Fibroblast of villous mesenchyme (primary cell): ENCODE measurements around the gene BEND7. TPM values are rescaled to one million over a fixed set of nuclear protein-coding genes. Genes with fewer than 3 reads are reported as not detected.

ENCODE experiments used
- DNase-seq: peaks from one replicate; pipeline ENCODE4 v3.0.0-alpha.2; 2010; ENCODE audit warnings: low read depth
- H3K4me3 ChIP-seq: 2 replicates; pipeline ENCODE4 v1.5.1; 2011; ENCODE audit warnings: low read depth, mild to moderate bottlenecking, low read length
- total RNA-seq: library from RNA; depleted of rRNA; stranded (reverse); fragments of >200 nt; gene quantifications from 2 replicates; pipeline ENCODE4 v1.2.3, GENCODE V29; 2012
- TF ChIP-seq, protein P1 (sequence below): IDR thresholded peaks from 2 replicates; pipeline ENCODE4 v1.5.1; 2012; ENCODE audit warnings: low read depth, mild to moderate bottlenecking, low read length; ENCODE audit not compliant: insufficient read depth

BEND7 gene
- total RNA-seq, 1 donor = under 0.01 TPM

- no peak overlapping the region for H3K4me3 ChIP-seq
- DNase-seq = no peak
- TF ChIP-seq, protein P1, sequence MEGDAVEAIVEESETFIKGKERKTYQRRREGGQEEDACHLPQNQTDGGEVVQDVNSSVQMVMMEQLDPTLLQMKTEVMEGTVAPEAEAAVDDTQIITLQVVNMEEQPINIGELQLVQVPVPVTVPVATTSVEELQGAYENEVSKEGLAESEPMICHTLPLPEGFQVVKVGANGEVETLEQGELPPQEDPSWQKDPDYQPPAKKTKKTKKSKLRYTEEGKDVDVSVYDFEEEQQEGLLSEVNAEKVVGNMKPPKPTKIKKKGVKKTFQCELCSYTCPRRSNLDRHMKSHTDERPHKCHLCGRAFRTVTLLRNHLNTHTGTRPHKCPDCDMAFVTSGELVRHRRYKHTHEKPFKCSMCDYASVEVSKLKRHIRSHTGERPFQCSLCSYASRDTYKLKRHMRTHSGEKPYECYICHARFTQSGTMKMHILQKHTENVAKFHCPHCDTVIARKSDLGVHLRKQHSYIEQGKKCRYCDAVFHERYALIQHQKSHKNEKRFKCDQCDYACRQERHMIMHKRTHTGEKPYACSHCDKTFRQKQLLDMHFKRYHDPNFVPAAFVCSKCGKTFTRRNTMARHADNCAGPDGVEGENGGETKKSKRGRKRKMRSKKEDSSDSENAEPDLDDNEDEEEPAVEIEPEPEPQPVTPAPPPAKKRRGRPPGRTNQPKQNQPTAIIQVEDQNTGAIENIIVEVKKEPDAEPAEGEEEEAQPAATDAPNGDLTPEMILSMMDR = no peak
These were observed 127.7 kb downstream of the BEND7 start for GRCh38 chr10:13401142-13401541.

DNA sequence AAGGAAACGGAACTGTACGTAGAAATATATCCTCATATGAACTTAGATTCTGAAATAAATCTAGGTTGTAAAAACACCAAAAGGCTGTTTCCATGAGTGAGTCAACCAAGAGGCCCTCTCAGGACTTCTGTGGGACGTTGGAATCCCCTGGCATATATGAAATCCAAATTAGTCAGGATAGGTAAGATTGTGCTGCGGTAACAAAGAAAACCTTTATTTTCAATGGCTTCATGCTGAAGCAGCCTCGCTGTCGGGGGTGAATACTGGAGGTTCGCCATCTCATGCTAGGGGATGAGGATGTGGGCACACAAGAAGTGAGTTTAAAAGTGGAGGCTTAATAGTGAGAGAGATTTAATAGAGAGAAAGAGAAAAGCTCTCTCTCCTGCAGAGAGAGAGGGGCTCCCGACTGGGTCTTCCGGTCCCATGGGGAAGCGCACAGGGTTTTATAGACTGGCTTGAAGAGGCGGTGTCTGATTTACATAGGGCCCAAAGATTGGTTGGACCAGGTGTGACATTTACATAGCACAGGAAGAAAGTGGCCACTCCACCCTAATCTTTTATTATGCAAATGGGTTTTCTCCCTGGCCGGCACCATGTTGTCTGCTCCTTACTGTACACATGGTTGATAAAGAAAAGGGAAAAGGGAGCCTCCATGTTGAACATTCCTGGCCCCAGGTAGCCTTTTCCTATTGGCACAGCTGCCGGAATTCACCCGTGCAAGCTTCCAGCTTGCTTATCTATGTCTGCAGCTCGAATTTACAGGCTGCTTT lies 128.4 kb downstream of the BEND7 start:
- H3K4me3 ChIP-seq = no peak overlapping the region
- no peak for DNase-seq
- TF ChIP-seq, protein P1 = no peak

- TF ChIP-seq, protein P1 = no peak
- DNase-seq = no peak
- no peak overlapping the region for H3K4me3 ChIP-seq
These were observed 129.1 kb downstream of the BEND7 start for GRCh38 chr10:13399752-13400151.

DNA sequence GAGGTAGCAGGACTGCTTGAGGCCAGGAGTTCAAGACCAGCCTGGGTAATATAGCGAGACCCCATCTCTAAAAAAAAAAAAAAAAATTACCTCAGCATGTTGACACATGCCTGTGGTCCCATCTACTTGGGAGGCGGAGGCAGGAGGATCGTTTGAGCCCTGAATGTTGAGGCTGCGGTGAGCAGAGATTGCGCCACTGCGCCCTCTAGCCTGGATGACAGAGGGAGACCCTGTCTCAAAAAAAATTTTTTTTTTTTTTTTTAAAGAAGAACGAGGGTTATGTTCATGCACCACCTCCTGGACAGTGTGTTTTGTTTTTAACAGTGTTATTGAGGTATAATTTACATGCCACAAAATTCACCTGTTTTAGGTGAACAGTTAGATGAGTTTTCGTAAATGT lies 129.6 kb downstream of the BEND7 start:
- TF ChIP-seq, protein P1 = no peak
- no peak overlapping the region for H3K4me3 ChIP-seq
- no peak for DNase-seq

- TF ChIP-seq, protein P1 = no peak
- DNase-seq = no peak
- no peak overlapping the region for H3K4me3 ChIP-seq
These were observed 131.8 kb downstream of the BEND7 start for GRCh38 chr10:13397052-13397451.

GRCh38 chr10:13396369-13396768 lies 132.4 kb downstream of the BEND7 start:
- TF ChIP-seq, protein P1 = no peak
- peak; percentile 76 for DNase-seq
- H3K4me3 ChIP-seq = no peak overlapping the region

DNA sequence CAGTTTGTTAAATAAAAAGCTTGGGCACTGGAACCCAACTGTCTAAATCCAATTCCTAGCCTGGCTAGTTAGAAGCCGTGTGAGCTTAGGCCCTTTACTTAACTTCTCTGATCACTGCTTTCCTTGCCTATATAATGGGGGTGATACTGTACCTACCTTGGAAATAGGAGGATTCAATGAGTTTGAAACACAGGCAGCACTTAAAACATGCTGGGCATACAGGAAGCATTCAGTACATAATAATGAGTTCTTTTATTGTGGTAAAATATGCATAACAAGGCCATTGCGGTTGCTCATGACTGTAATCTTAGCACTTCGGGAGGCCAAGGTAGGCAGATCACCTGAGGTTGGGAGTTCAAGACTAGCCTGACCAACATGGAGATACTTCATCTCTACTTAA lies 133.3 kb downstream of the BEND7 start:
- TF ChIP-seq, protein P1 = no peak

More for the DNA sequence above, 133.3 kb downstream of the BEND7 start:
- no peak overlapping the region for H3K4me3 ChIP-seq
- no peak for DNase-seq
